Endometrial microvascular endothelial cells (primary cell): ENCODE results near the gene OPCML. TPM values are rescaled to one million over a fixed set of nuclear protein-coding genes. Genes with fewer than 3 reads are reported as not detected.

ENCODE experiments used
- in situ Hi-C: cut with HindIII; loops from 2 replicates; pipeline ENCODE4 v1.10.0; 2017; ENCODE audit warnings: low sequenced_read_pairs, low pct_unique_long_range_greater_than_20kb; ENCODE audit errors: inconsistent ontology term
- total RNA-seq: library from RNA; depleted of rRNA; stranded (reverse); fragments of >200 nt; gene quantifications from one replicate; pipeline ENCODE4 v1.2.3, GENCODE V29; 2015; ENCODE audit errors: inconsistent ontology term

OPCML gene
- total RNA-seq, 1 donor from 2014 or later = not detected

- in situ Hi-C loops = no loop called here
Observed at GRCh38 chr11:132920451-132921096, 611.7 kb downstream of the OPCML start.

- in situ Hi-C loops = no loop called here
Observed at GRCh38 chr11:132914600-132914999, 617.7 kb downstream of the OPCML start.

GRCh38 chr11:132913886-132914285 is 618.4 kb downstream of the OPCML start:
- in situ Hi-C loops = no loop called here

GRCh38 chr11:132913295-132913694 is 619.0 kb downstream of the OPCML start:
- in situ Hi-C loops = no loop called here

- in situ Hi-C loops = no loop called here
Observed at GRCh38 chr11:132911186-132911585, 621.1 kb downstream of the OPCML start.

- in situ Hi-C loops = no loop called here
Observed at GRCh38 chr11:132910011-132910760, 622.1 kb downstream of the OPCML start.

- in situ Hi-C loops = no loop called here
Observed at GRCh38 chr11:132909021-132909606, 623.2 kb downstream of the OPCML start.

GRCh38 chr11:132908414-132908810 is 623.9 kb downstream of the OPCML start:
- in situ Hi-C loops = no loop called here

- in situ Hi-C loops = no loop called here
Observed at GRCh38 chr11:132907651-132908413, 624.5 kb downstream of the OPCML start.

GRCh38 chr11:132904607-132905006 is 627.7 kb downstream of the OPCML start:
- in situ Hi-C loops = no loop called here

GRCh38 chr11:132904091-132904490 is 628.2 kb downstream of the OPCML start:
- in situ Hi-C loops = no loop called here

- in situ Hi-C loops = no loop called here
Observed at GRCh38 chr11:132901638-132902471, 630.4 kb downstream of the OPCML start.

- in situ Hi-C loops = no loop called here
Observed at GRCh38 chr11:132898676-132899075, 633.6 kb downstream of the OPCML start.

GRCh38 chr11:132898021-132898420 is 634.3 kb downstream of the OPCML start:
- in situ Hi-C loops = no loop called here

- in situ Hi-C loops = no loop called here
Observed at GRCh38 chr11:132895340-132895739, 637.0 kb downstream of the OPCML start.

- in situ Hi-C loops = no loop called here
Observed at GRCh38 chr11:132894606-132895005, 637.7 kb downstream of the OPCML start.

GRCh38 chr11:132892876-132893275 is 639.4 kb downstream of the OPCML start:
- in situ Hi-C loops = no loop called here

- in situ Hi-C loops = no loop called here
Observed at GRCh38 chr11:132888226-132888625, 644.1 kb downstream of the OPCML start.

GRCh38 chr11:132886335-132886734 is 646.0 kb downstream of the OPCML start:
- in situ Hi-C loops = no loop called here
